Measurements from ENCODE around the gene CARD19. TPM values are rescaled to one million over a fixed set of nuclear protein-coding genes. Genes with fewer than 3 reads are reported as not detected.

CARD19 gene
- total and polyA plus RNA-seq, 2 of the 8 experiments (the other 6 are each of a cell fraction or from before 2014, with no cell fraction given): 21.2 to 112 TPM

DNA sequence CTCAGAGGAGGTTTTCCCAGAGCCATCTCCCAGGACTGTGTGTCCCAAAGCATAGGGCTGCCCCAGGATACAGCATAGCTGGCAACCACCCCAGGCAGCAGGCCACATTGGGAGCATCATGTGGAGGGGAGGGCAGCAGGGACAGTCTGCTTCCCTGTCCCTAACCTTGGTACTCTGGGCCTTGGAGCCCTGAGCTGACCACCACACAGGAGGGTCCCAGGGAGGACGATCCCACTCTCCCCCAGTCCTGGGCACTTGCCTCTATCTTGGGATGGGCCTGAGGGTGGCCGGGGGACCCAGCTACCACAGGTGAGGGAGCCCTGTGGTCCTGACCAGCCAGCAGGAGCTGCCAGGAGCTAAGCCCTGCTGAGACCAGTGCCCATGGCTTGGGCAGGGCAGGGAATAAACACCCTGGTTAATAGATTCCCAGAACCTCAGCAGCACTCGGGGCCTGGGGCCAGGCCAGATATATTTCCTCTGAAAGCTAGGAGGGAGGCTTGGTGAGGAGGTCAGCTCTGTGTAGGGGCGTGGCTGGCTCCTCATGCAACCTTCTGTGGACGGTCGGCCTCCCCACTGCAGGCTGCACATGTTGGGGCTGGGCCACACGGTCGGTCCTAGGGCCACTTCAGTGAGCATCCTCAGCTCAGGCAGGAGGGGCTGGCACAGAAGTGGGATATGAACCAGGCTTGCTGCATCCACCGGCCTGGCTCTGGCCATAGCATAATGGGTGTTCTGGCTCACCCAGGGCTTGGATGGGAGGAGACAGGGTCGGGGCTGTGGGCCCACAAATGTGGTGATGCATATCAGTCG is 33.9 kb downstream of the CARD19 start:
- Histone ChIP-seq H3K23me2 (ENCODE audit: low read depth, low read length) (peaks cover 17% of the 10 kb centered on the region; the same call in 1 of the 2 replicates), H4K20me1 (replicated peaks in 1 of 2; ENCODE audit: control insufficient read depth in 1 of 2, insufficient read depth in 2 of 2, low read length in 2 of 2) (peaks cover 0 to 12% of the 10 kb centered on the region in 2 experiments), H3K4me1 (replicated peaks in 1 of 4; ENCODE audit: control insufficient read depth in 3 of 4, insufficient read depth in 4 of 4, low read length in 3 of 4) (peaks cover 0 to 40% (median 26%) of the 10 kb centered on the region in 4 experiments; a peak in 6 of 7 replicates), H3K9me3 (ENCODE audit: insufficient read depth in 2 of 2, low read depth in 1 of 2, low read length in 1 of 2) (no peaks in the 10 kb centered on the region), H3K4ac (replicated peaks; ENCODE audit: insufficient read length, low read depth, low read length) (no peak overlapping the region), H3K18ac (ENCODE audit: extremely low read depth, low read length) (no peak overlapping the region), H2BK20ac (ENCODE audit: low read length) (no peak overlapping the region), H3K14ac (ENCODE audit: insufficient read length) (no peak overlapping the region), H3K4me3 (ENCODE audit: extremely low read depth in 1 of 4, insufficient read depth in 2 of 4, low read depth in 3 of 4, low read length in 4 of 4) (no peak overlapping the region), H3K9ac (replicated peaks in 1 of 4; ENCODE audit: extremely low read depth in 1 of 4, low read depth in 3 of 4, low read length in 3 of 4) (no peak overlapping the region), H4K91ac (replicated peaks; ENCODE audit: insufficient read length, low read length) (peak overlapping the region; percentile 47), H3K27me3 (replicated peaks in 1 of 4; ENCODE audit: control insufficient read depth in 3 of 4, extremely low read depth in 1 of 4, insufficient read depth in 3 of 4, low read length in 3 of 4) (peaks cover 0 to 4% (median 4%) of the 10 kb centered on the region in 4 experiments; a peak in 4 of 7 replicates), H3K27ac (ENCODE audit: low read depth, low read length) (no peak overlapping the region), H2BK5ac (ENCODE audit: low read depth, low read length) (no peak overlapping the region), H3K36me3 (ENCODE audit: control insufficient read depth in 2 of 4, insufficient read depth in 4 of 4, low read length in 3 of 4) (peaks cover 0 to under 1% (median 0%) of the 10 kb centered on the region in 4 experiments; a peak in 1 of 8 replicates), H2BK12ac (ENCODE audit: low read depth, low read length) (no peak overlapping the region), H2BK15ac (ENCODE audit: low read length) (no peak overlapping the region), H3K79me2 (ENCODE audit: control insufficient read depth in 1 of 2, insufficient read depth in 2 of 2, low read length in 2 of 2) (peaks cover 0 to 11% of the 10 kb centered on the region in 2 experiments; a peak in 1 of 4 replicates), H4K8ac (ENCODE audit: extremely low read depth, insufficient read depth, low read length) (0 out of 2 replicates have a peak overlapping the region, but pooled peaks have one; percentile 37), H2AK5ac (ENCODE audit: low read depth, low read length) (no peak overlapping the region), H2AFZ (ENCODE audit: low read length) (no peak overlapping the region), H3K79me1 (ENCODE audit: low read depth, low read length) (peaks cover 12% of the 10 kb centered on the region), H3K23ac (ENCODE audit: insufficient read length) (no peak overlapping the region), H3K4me2 (ENCODE audit: insufficient read depth in 1 of 2, low read depth in 2 of 2, low read length in 2 of 2) (no peak overlapping the region), H3K56ac (replicated peaks; ENCODE audit: insufficient read length, low read depth, low read length) (no peak overlapping the region), H4K5ac (ENCODE audit: insufficient read length, low read depth, low read length) (no peak overlapping the region), H2BK120ac (replicated peaks; ENCODE audit: low read depth, low read length) (no peak overlapping the region)
- FAIRE-seq: no peak
- ChIA-PET POLR2A (ENCODE audit: partially characterized antibody) (interaction anchor here (0.7 to 1.5 kb wide), 2 partner anchors 10 kb away, joined by 3 to 4 read pairs; no protein-coding TSS in a partner anchor), CTCF (ENCODE audit: partially characterized antibody) (interaction anchor here (0.6 to 3.5 kb wide), 16 partner anchors 10 to 175 kb away, joined by 3 to 17 read pairs (median 4); no protein-coding TSS in a partner anchor)
- TF ChIP-seq KDM1A (IDR thresholded peaks at IDR 0.05; ENCODE audit: borderline replicate concordance, low read length) (no peak), CTBP2 (IDR thresholded peaks at IDR 0.05; ENCODE audit: borderline replicate concordance, insufficient read depth, insufficient read length, low read length) (no peak)
- 91% methylated on average over 11 of the region's 11 CpGs; no CpG with 5 or more reads in 1 of the 2 experiments for WGBS, 2 experiments (ENCODE audit: extremely low coverage in 1 of 2, insufficient coverage in 1 of 2, insufficient read length in 1 of 2, insufficient replicate concordance in 2 of 2, low coverage in 1 of 2, low lambda C conversion rate in 2 of 2, missing lambda C conversion rate in 1 of 2)
- no peak for DNase-seq (ENCODE audit: low read depth in 1 of 2, low spot score in 2 of 2)

Measured in H1 (cell line).